DMS114 treated with DMSO at 0.1 percent for 48 hours (cell line): ENCODE measurements around the gene CNPPD1.

ENCODE experiments used
- DNase-seq: peaks from one replicate; lab custom pipeline; 2025; ENCODE audit not compliant: unreplicated experiment; lab: John Stamatoyannopoulos, UW

CNPPD1 gene

DNA sequence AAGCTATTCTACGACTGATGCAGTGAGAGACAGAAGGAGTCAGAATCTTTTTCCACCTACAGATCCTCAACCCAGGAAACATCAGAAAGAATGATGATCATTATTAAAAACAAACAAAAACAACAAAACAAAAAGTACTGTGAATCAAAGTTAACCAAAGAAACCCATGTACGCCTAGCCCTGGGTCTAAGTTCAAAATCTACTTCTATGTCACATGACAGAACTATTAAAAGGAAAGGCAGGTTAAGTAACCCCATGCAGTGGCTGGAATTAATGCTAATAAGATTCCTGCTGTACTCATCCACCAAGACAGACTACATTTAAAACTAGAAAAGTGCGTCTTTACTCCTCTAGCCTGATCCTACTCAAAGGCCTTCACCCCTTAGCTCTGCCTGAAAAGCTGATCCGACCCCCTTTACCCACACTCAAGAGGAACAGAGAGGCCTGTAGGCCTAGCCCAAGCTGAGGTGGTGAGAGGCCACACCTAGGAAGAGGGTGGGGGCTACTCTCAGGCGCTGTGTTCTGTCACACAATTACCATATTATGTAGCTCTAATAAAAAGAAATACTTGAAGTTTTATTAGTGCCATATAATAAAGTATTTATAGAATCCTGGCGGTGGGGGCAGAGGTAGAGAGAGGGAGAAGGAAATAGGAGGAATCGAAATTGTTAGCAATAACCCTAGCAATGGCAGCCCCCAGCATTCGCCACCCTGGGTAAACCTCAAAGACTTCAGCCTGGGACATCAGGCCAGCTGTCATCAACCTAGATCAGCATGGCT lies 53.2 kb downstream of the CNPPD1 start:
- DNase-seq: no peak

GRCh38 chr2:219122202-219122980 lies 54.3 kb downstream of the CNPPD1 start:
- no peak for DNase-seq
